ENCODE measurements around the gene EFTUD2.

GRCh38 chr17:44854192-44854591, 45.1 kb downstream of the EFTUD2 start:
- TF ChIP-seq CTCF (IDR thresholded peaks at IDR 0.05) (no peak), POLR2A (IDR thresholded peaks at IDR 0.05) (no peak), POLR2AphosphoS5 (IDR thresholded peaks at IDR 0.05) (no peak), EP300 (IDR thresholded peaks at IDR 0.05) (no peak)

Measured in upper lobe of left lung (tissue), 4 donors.